Endothelial cell of umbilical vein (primary cell): Measurements from ENCODE around the gene XPNPEP1. TPM values are rescaled to one million over a fixed set of nuclear protein-coding genes. Genes with fewer than 3 reads are reported as not detected.

Experiments
- BruUV-seq: library from RNA; stranded (reverse); fragments of 400-500 nt; replicated peaks from 2 replicates; lab custom pipeline; 2021; lab: Mats Ljungman, UMichigan
- CTCF ChIA-PET: fragments of 300-600, 350-600 bp; sonication (Branson Sonifier 250); formaldehyde crosslinking; loops from one replicate; lab custom pipeline; 2021; ENCODE audit warnings: antibody characterized with exemption, inconsistent platforms; lab: Charles Lee
- POLR2A ChIA-PET: fragments of 300-600, 350-600 bp; sonication (Branson Sonifier 250); formaldehyde crosslinking; loops from one replicate; lab custom pipeline; 2021; ENCODE audit warnings: antibody characterized with exemption, inconsistent platforms; lab: Charles Lee
- DNase-seq: peaks from one replicate; pipeline ENCODE4 v3.0.0-alpha.2; 2011; ENCODE audit warnings: low read depth, low spot score
- FAIRE-seq: peaks from 2 replicates; lab custom pipeline; 2011; peaks lifted over from hg19 to GRCh38; lab: Jason Lieb, UNC
- H2AFZ ChIP-seq: 2 replicates; pipeline ENCODE4 v1.6.0; 2012; ENCODE audit warnings: low read depth, low read length, control low read depth, inconsistent platforms
- H3K27ac ChIP-seq: 2 replicates; pipeline ENCODE4 v1.5.1; 2011; ENCODE audit warnings: low read depth, mild to moderate bottlenecking, control low read depth, low read length, moderate library complexity; ENCODE audit not compliant: insufficient read depth
- H3K27me3 ChIP-seq, 2 experiments: 2 replicates each; pipeline versions ENCODE4 v1.6.0 to v1.6.1; 2011; ENCODE audit warnings: low read length in 2 of 2, mixed read lengths in 1 of 2; ENCODE audit not compliant: control insufficient read depth in 2 of 2, insufficient read depth in 2 of 2
- H3K36me3 ChIP-seq, 2 experiments: 2 replicates in 1 of 2; 3 replicates in 1 of 2; pipeline ENCODE4 v1.5.1; 2011; ENCODE audit warnings: low read length in 2 of 2, mild to moderate bottlenecking in 1 of 2, moderate library complexity in 1 of 2; ENCODE audit not compliant: control insufficient read depth in 2 of 2, insufficient read depth in 2 of 2; ENCODE audit errors: extremely low read depth in 1 of 2
- H3K4me1 ChIP-seq: 3 replicates; pipeline ENCODE4 v1.5.1; 2011; ENCODE audit warnings: mild to moderate bottlenecking, low read length; ENCODE audit not compliant: control insufficient read depth, insufficient read depth; ENCODE audit errors: extremely low read depth
- H3K4me2 ChIP-seq: 2 replicates; pipeline ENCODE4 v1.6.1; 2011; ENCODE audit warnings: low read length, control low read depth, mixed read lengths; ENCODE audit not compliant: insufficient read depth
- H3K4me3 ChIP-seq, 3 experiments: fragments of 200-600 bp in 1 of 3; sonication (generic), shearing (Covaris generic) in 1 of 3; replicated peaks in 1 of 3; 2 replicates each; pipeline ENCODE4 v1.5.1; 2011 to 2016; ENCODE audit warnings: control low read depth in 3 of 3, low read length in 3 of 3, mild to moderate bottlenecking in 2 of 3, inconsistent platforms in 1 of 3, low read depth in 1 of 3, moderate library complexity in 1 of 3; ENCODE audit not compliant: insufficient read depth in 1 of 3
- H3K79me2 ChIP-seq: 2 replicates; pipeline ENCODE4 v1.6.0; 2012; ENCODE audit warnings: low read length, inconsistent platforms; ENCODE audit not compliant: control insufficient read depth, insufficient read depth
- H3K9ac ChIP-seq: replicated peaks from 2 replicates; pipeline ENCODE3; 2011; ENCODE audit warnings: low read length, control low read depth; ENCODE audit not compliant: insufficient read depth; ENCODE audit errors: extremely low read depth
- H3K9me1 ChIP-seq: replicated peaks from 3 replicates; pipeline ENCODE4 v1.6.0; 2011; ENCODE audit warnings: mild to moderate bottlenecking, low read length; ENCODE audit not compliant: control insufficient read depth, insufficient read depth; ENCODE audit errors: extremely low read depth
- H3K9me3 ChIP-seq: replicated peaks from 2 replicates; pipeline ENCODE4 v1.5.1; 2012; ENCODE audit warnings: low read length, inconsistent platforms; ENCODE audit not compliant: control insufficient read depth, insufficient read depth
- H4K20me1 ChIP-seq: replicated peaks from 2 replicates; pipeline ENCODE3; 2011; ENCODE audit warnings: mild to moderate bottlenecking, low read length; ENCODE audit not compliant: control insufficient read depth, insufficient read depth; ENCODE audit errors: extremely low read depth
- EZH2 ChIP-seq: IDR thresholded peaks from 2 replicates; pipeline ENCODE4 v1.6.1; 2012; ENCODE audit warnings: borderline replicate concordance, low read depth, mild to moderate bottlenecking, moderate library complexity, low read length, inconsistent platforms; ENCODE audit not compliant: severe bottlenecking
- FOS ChIP-seq: IDR thresholded peaks from 2 replicates; pipeline ENCODE4 v1.6.1; 2011; ENCODE audit warnings: mild to moderate bottlenecking, low read length, moderate library complexity, borderline replicate concordance; ENCODE audit not compliant: insufficient read depth
- GATA2 ChIP-seq: IDR thresholded peaks from 2 replicates; pipeline ENCODE4 v1.7.0; 2011; ENCODE audit warnings: low read depth, mild to moderate bottlenecking, moderate library complexity, mixed read lengths, low read length; ENCODE audit not compliant: insufficient read length, insufficient read depth
- JUN ChIP-seq: IDR thresholded peaks from 2 replicates; pipeline ENCODE4 v1.6.1; 2011; ENCODE audit warnings: borderline replicate concordance, low read depth; ENCODE audit not compliant: insufficient read length, insufficient read depth
- MAX ChIP-seq: IDR thresholded peaks from 2 replicates; pipeline ENCODE4 v1.6.1; 2011; ENCODE audit not compliant: insufficient read depth, insufficient read length
- MYC ChIP-seq: IDR thresholded peaks from one replicate; pipeline ENCODE4 v1.6.1; 2011; ENCODE audit warnings: mild to moderate bottlenecking, low read depth, low read length
- POLR2A ChIP-seq: IDR thresholded peaks from 2 replicates; pipeline ENCODE4 v1.6.1; 2012; ENCODE audit warnings: low read depth, mild to moderate bottlenecking, control low read depth, low read length
- POLR2AphosphoS5 ChIP-seq: IDR thresholded peaks from 2 replicates; pipeline ENCODE4 v1.6.1; 2012; ENCODE audit warnings: low read depth, mild to moderate bottlenecking, control low read depth, low read length, moderate library complexity; ENCODE audit not compliant: insufficient read depth
- dilution Hi-C: fragments of 300-500 bp; cut with MboI; formaldehyde crosslinking; loops from one replicate; pipeline ENCODE4 v1.15.0; 2019; ENCODE audit warnings: low sequenced_read_pairs; ENCODE audit not compliant: extremely low pct_ligation_motif_present
- intact Hi-C: fragments of 100-400 bp; cut with micrococcal nuclease; formaldehyde crosslinking; loops from one replicate; pipeline ENCODE4 v1.10.0; 2022
- polyA plus RNA-seq, 4 experiments: library from polyadenylated mRNA; depleted of rRNA in 3 of 4; stranded (reverse) in 3 of 4; unstranded in 1 of 4; fragments of >200 nt; gene quantifications; 2 replicates each; pipeline versions ENCODE4 v1.2.1 to v1.2.3, GENCODE V29; 2011 to 2012; ENCODE audit warnings: missing spikeins in 1 of 4
- total RNA-seq: library from RNA; stranded (reverse); gene quantifications from 2 replicates; pipeline ENCODE4 v1.2.3, GENCODE V29; 2021
- TF ChIP-seq, protein P1 (sequence below), 2 donors: IDR thresholded peaks; 1 replicate in 1 of 2; 2 replicates in 1 of 2; pipeline ENCODE4 v1.5.1; 2011; ENCODE audit warnings: low read length in 2 of 2, mild to moderate bottlenecking in 2 of 2, moderate library complexity in 2 of 2, control low read depth in 1 of 2, inconsistent platforms in 1 of 2, low read depth in 1 of 2; ENCODE audit not compliant: insufficient read depth in 1 of 2; ENCODE audit errors: extremely low read depth in 1 of 2

The XPNPEP1 gene
- total and polyA plus RNA-seq, 2 donors (not counting 3 experiments of a cell fraction or from before 2014, with no cell fraction given) = 81.1 to 245 TPM

DNA sequence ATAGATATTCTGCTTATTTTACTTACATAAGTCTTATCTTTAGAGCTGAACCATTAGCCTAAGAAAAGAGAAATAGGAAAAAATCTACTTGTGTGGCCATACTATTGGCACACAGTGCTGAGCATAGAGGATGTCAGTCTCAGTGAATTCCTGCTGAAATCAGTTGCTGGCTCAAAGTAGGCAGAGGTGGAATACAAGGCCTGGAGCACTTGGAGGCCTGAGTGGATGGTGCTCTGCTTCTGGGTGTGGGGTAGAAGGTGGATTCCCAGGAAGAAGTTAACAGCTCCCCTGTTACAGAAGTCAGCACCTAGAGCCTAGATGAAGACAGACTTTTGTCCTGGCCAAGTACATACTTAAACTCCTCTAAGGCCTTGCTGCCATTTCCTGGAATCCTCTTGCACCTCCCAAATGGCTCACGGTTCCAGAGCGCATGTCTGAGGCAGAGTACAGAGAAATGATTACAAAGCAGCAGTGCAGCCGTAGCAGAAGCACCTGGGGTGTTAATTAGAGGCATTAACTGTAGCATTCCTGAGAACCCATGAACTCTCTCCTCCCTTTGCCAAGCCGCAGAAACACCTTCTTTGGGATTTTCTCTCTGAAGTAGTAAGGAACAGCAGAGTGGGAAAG lies 18.0 kb upstream of the XPNPEP1 start:
- no peak for DNase-seq
- Histone ChIP-seq H3K4me2 (no peak overlapping the region), H3K9ac (no peak overlapping the region), H3K27ac (no peak overlapping the region), H3K36me3 (no peaks in the 10 kb centered on the region), H3K79me2 (no peaks in the 10 kb centered on the region), H2AFZ (no peak overlapping the region), H3K4me1 (peaks cover 5% of the 10 kb centered on the region), H3K27me3 (no peaks in the 10 kb centered on the region), H4K20me1 (no peaks in the 10 kb centered on the region), H3K4me3 (no peak overlapping the region), H3K9me3 (no peaks in the 10 kb centered on the region), H3K9me1 (no peaks in the 10 kb centered on the region)
- no TSS peak for BruUV-seq
- dilution Hi-C loops = no loop called here
- intact Hi-C loops = no loop called here
- ChIA-PET POLR2A (no interaction called here), CTCF (interaction anchor here (1.6 kb wide), 1 partner anchor 57 kb away, joined by 5 read pairs; no protein-coding TSS in a partner anchor)
- FAIRE-seq = no peak
- no peak for TF ChIP-seq FOS
- no peak for TF ChIP-seq POLR2A

DNA sequence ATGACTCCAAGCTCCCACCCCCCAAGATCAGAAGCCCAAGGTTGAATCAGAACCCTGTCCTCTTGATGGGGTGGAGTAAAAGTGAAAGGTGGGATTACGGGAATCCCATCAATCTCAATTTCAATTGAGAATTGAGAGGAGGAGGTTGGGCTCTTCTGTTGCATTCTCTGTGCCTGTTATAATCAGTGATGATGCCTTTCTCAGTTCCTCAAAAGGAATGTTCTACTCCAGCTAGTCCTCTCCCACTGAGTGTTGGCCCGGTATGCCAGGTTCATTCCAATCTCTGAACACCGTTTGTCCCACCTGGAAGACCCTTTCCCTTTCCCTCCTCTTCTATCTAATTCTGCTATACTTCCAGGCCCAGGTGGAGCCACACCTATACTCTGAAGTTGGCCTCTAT lies 17.2 kb upstream of the XPNPEP1 start:
- Histone ChIP-seq H3K4me3 (no peak overlapping the region), H3K9me1 (no peaks in the 10 kb centered on the region), H3K4me2 (no peak overlapping the region), H3K27ac (no peak overlapping the region), H4K20me1 (no peaks in the 10 kb centered on the region), H3K9me3 (no peaks in the 10 kb centered on the region), H3K27me3 (no peaks in the 10 kb centered on the region), H2AFZ (no peak overlapping the region), H3K36me3 (no peaks in the 10 kb centered on the region), H3K4me1 (peaks cover 12% of the 10 kb centered on the region), H3K9ac (no peak overlapping the region), H3K79me2 (no peaks in the 10 kb centered on the region)
- ChIA-PET POLR2A (no interaction called here), CTCF (interaction anchor here (1.1 to 2.7 kb wide), 3 partner anchors 8 to 56 kb away, joined by 3 to 10 read pairs (median 5); no protein-coding TSS in a partner anchor)
- dilution Hi-C loops (no loop called here), intact Hi-C loops (no loop called here)
- no peak for DNase-seq
- FAIRE-seq = no peak
- no peak for TF ChIP-seq JUN
- TF ChIP-seq POLR2AphosphoS5 = no peak
- no peak for TF ChIP-seq GATA2
- no peak for TF ChIP-seq MAX
- TF ChIP-seq EZH2 = no peak
- TF ChIP-seq FOS = no peak
- TF ChIP-seq POLR2A = no peak
- TF ChIP-seq, protein P1, sequence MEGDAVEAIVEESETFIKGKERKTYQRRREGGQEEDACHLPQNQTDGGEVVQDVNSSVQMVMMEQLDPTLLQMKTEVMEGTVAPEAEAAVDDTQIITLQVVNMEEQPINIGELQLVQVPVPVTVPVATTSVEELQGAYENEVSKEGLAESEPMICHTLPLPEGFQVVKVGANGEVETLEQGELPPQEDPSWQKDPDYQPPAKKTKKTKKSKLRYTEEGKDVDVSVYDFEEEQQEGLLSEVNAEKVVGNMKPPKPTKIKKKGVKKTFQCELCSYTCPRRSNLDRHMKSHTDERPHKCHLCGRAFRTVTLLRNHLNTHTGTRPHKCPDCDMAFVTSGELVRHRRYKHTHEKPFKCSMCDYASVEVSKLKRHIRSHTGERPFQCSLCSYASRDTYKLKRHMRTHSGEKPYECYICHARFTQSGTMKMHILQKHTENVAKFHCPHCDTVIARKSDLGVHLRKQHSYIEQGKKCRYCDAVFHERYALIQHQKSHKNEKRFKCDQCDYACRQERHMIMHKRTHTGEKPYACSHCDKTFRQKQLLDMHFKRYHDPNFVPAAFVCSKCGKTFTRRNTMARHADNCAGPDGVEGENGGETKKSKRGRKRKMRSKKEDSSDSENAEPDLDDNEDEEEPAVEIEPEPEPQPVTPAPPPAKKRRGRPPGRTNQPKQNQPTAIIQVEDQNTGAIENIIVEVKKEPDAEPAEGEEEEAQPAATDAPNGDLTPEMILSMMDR (IDR thresholded peaks at IDR 0.05; ENCODE audit: extremely low read depth in 1 of 2, insufficient read depth in 1 of 2, low read depth in 1 of 2, low read length in 2 of 2) = no peak
- no peak for TF ChIP-seq MYC
- no TSS peak for BruUV-seq
